HEK293 (cell line): ENCODE results near the gene PSEN1.

ENCODE experiments used
- CTCF ChIA-PET: fragments of 350-600 bp; formaldehyde crosslinking; extraction: SDS; loops from one replicate; lab custom pipeline; 2021; ENCODE audit warnings: antibody characterized with exemption; lab: Yijun Ruan, JAX
- POLR2A ChIA-PET: fragments of 300-600 bp; formaldehyde crosslinking; extraction: SDS; loops from one replicate; lab custom pipeline; 2020; ENCODE audit warnings: antibody characterized with exemption, inconsistent platforms; lab: Yijun Ruan, JAX
- H3K27ac ChIP-seq: fragments of 200-500 bp; sonication (Bioruptor generic); 2 replicates; pipeline ENCODE4 v1.5.1; 2014; ENCODE audit warnings: low read depth, low read length, control low read depth, inconsistent platforms; ENCODE audit errors: extremely low read depth
- H3K36me3 ChIP-seq, 2 experiments: fragments of 200-500 bp in 1 of 2; sonication (Bioruptor generic) in 1 of 2; 1 replicate in 1 of 2; 2 replicates in 1 of 2; pipeline ENCODE4 v1.5.1; 2014 to 2017; ENCODE audit warnings: inconsistent platforms in 2 of 2, low read length in 2 of 2; ENCODE audit not compliant: control insufficient read depth in 2 of 2, insufficient read depth in 1 of 2
- H3K4me1 ChIP-seq: fragments of 200-500 bp; sonication (Bioruptor generic); 2 replicates; pipeline ENCODE4 v1.5.1; 2014; ENCODE audit warnings: mild to moderate bottlenecking, low read length, inconsistent platforms; ENCODE audit not compliant: control insufficient read depth, insufficient read depth
- H3K4me3 ChIP-seq: 2 replicates; pipeline ENCODE4 v1.5.1; 2011; ENCODE audit warnings: low read depth, mild to moderate bottlenecking, control low read depth, low read length, moderate library complexity
- H3K9me3 ChIP-seq: fragments of 200-500 bp; sonication (Bioruptor generic); 2 replicates; pipeline ENCODE4 v1.5.1; 2014; ENCODE audit warnings: low read depth, low read length, inconsistent platforms; ENCODE audit not compliant: control insufficient read depth, insufficient read depth
- GLIS2 ChIP-seq: fragments of 450-650 bp; formaldehyde crosslinking; IDR thresholded peaks from 2 replicates; pipeline ENCODE4 v1.5.1; 2016; ENCODE audit warnings: missing biosample characterization, missing genetic modification characterization
- KLF1 ChIP-seq: fragments of 450-650 bp; formaldehyde crosslinking; IDR thresholded peaks from 2 replicates; pipeline ENCODE4 v1.5.1; 2016; ENCODE audit warnings: missing biosample characterization, missing genetic modification characterization
- REST ChIP-seq: fragments of 450-650 bp; formaldehyde crosslinking; IDR thresholded peaks from 2 replicates; pipeline ENCODE4 v1.5.1; 2016; ENCODE audit warnings: missing biosample characterization, missing genetic modification characterization
- TSHZ1 ChIP-seq: fragments of 450-650 bp; formaldehyde crosslinking; IDR thresholded peaks from 2 replicates; pipeline ENCODE4 v1.5.1; 2016; ENCODE audit warnings: missing biosample characterization, missing genetic modification characterization, borderline replicate concordance
- ZIC2 ChIP-seq: fragments of 450-650 bp; formaldehyde crosslinking; IDR thresholded peaks from 2 replicates; pipeline ENCODE4 v1.5.1; 2016; ENCODE audit warnings: missing biosample characterization, missing genetic modification characterization
- ZNF148 ChIP-seq: fragments of 450-650 bp; formaldehyde crosslinking; IDR thresholded peaks from 2 replicates; pipeline ENCODE4 v1.5.0; 2017; ENCODE audit warnings: missing biosample characterization, missing genetic modification characterization, borderline replicate concordance
- ZNF19 ChIP-seq: fragments of 450-650 bp; formaldehyde crosslinking; IDR thresholded peaks from 2 replicates; pipeline ENCODE4; 2016; ENCODE audit warnings: missing biosample characterization, missing genetic modification characterization, low read depth
- ZNF221 ChIP-seq: fragments of 450-650 bp; formaldehyde crosslinking; IDR thresholded peaks from 2 replicates; pipeline ENCODE4 v1.5.1; 2017; ENCODE audit warnings: missing biosample characterization, missing genetic modification characterization, borderline replicate concordance
- ZNF37A ChIP-seq: fragments of 450-650 bp; IDR thresholded peaks from 2 replicates; pipeline ENCODE4 v1.5.1; 2018; ENCODE audit warnings: missing biosample characterization, missing genetic modification characterization
- ZNF513 ChIP-seq: fragments of 450-650 bp; IDR thresholded peaks from 2 replicates; pipeline ENCODE4 v1.5.1; 2018; ENCODE audit warnings: missing biosample characterization, missing genetic modification characterization
- ZNF791 ChIP-seq: fragments of 450-650 bp; formaldehyde crosslinking; IDR thresholded peaks from 2 replicates; pipeline ENCODE4 v1.5.1; 2016; ENCODE audit warnings: missing biosample characterization, missing genetic modification characterization
- ZSCAN5A ChIP-seq: fragments of 450-650 bp; formaldehyde crosslinking; IDR thresholded peaks from 2 replicates; pipeline ENCODE4 v1.5.1; 2016; ENCODE audit warnings: missing biosample characterization, missing genetic modification characterization

The PSEN1 gene

GRCh38 chr14:73221945-73222344, 85.6 kb downstream of the PSEN1 start:
- Histone ChIP-seq H3K4me1 (no peaks in the 10 kb centered on the region; the same call in 1 of the 2 replicates), H3K4me3 (no peak overlapping the region), H3K36me3 (peaks cover 16 to 44% of the 10 kb centered on the region in 2 experiments), H3K27ac (no peak overlapping the region), H3K9me3 (no peaks in the 10 kb centered on the region)
- TF ChIP-seq ZNF221 (tag by site-specific recombination) (no peak), TSHZ1 (no peak), ZNF513 (tag by site-specific recombination) (no peak), GLIS2 (tag by site-specific recombination) (no peak), ZSCAN5A (no peak), ZNF19 (tag by site-specific recombination) (no peak), KLF1 (tag by site-specific recombination) (no peak)
- POLR2A ChIA-PET: no interaction called here
- CTCF ChIA-PET: interaction anchor here (0.7 kb wide), 1 partner anchor 17 kb away, joined by 3 read pairs; no protein-coding TSS in a partner anchor

- POLR2A ChIA-PET: no interaction called here
- H3K27ac ChIP-seq: no peak overlapping the region
- TF ChIP-seq ZNF148 (no peak), ZNF791 (tag by site-specific recombination) (no peak), REST (no peak), ZNF37A (tag by site-specific recombination) (no peak), ZIC2 (tag by site-specific recombination) (peak; percentile 50; the same call in 1 of the 2 replicates)
- TF ChIP-seq, all 188 proteins: peak for 1
- Histone ChIP-seq H3K4me1 (peaks cover 4% of the 10 kb centered on the region), H3K36me3 (peaks cover 8 to 35% of the 10 kb centered on the region in 2 experiments; a peak in 2 of 3 replicates), H3K4me3 (no peak overlapping the region), H3K9me3 (no peaks in the 10 kb centered on the region)
- CTCF ChIA-PET: interaction anchor here (0.6 kb wide), 1 partner anchor 281 kb away, joined by 4 read pairs; no protein-coding TSS in a partner anchor
These were observed 86.7 kb downstream of the PSEN1 start for GRCh38 chr14:73223049-73223448.
